GM23338 (cell line): ENCODE results near the gene TSPAN13. TPM values are rescaled to one million over a fixed set of nuclear protein-coding genes. Genes with fewer than 3 reads are reported as not detected.

Experiments used
- ATAC-seq: fragments of 200-7000 bp; cut with Tn5 transposase; 3 replicates; pipeline ENCODE4 v1.9.1; 2020
- DNase-seq: peaks from one replicate; pipeline ENCODE4 v3.0.0-alpha.2; 2015; ENCODE audit warnings: low spot score
- H2AFZ ChIP-seq: fragments of 200-600 bp; sonication (generic); 2 replicates; pipeline ENCODE4 v1.8.0; 2016; ENCODE audit warnings: antibody characterized with exemption, mild to moderate bottlenecking, moderate library complexity
- H3F3A ChIP-seq: fragments of 200-600 bp; sonication (generic); replicated peaks from 2 replicates; pipeline ENCODE4 v1.8.0; 2017; ENCODE audit warnings: antibody characterized with exemption, mixed run types, low read depth
- H3K27ac ChIP-seq: fragments of 200-600 bp; sonication (generic); 2 replicates; pipeline ENCODE4 v1.6.1; 2016; ENCODE audit warnings: low read depth
- H3K27me3 ChIP-seq: fragments of 200-600 bp; sonication (generic); 2 replicates; pipeline ENCODE4 v1.8.0; 2016; ENCODE audit warnings: mild to moderate bottlenecking, mixed run types, moderate library complexity; ENCODE audit not compliant: insufficient read depth
- H3K36me3 ChIP-seq: fragments of 200-600 bp; sonication (generic); 2 replicates; pipeline ENCODE4 v1.8.0; 2016; ENCODE audit warnings: mild to moderate bottlenecking; ENCODE audit not compliant: insufficient read depth
- H3K4me1 ChIP-seq: fragments of 200-600 bp; sonication (generic); 2 replicates; pipeline ENCODE4 v1.8.0; 2016; ENCODE audit warnings: mild to moderate bottlenecking, moderate library complexity; ENCODE audit not compliant: insufficient read depth
- H3K4me2 ChIP-seq: fragments of 200-600 bp; sonication (generic); 2 replicates; pipeline ENCODE4 v1.7.1; 2017; ENCODE audit warnings: mixed run types
- H3K4me3 ChIP-seq: fragments of 200-600 bp; sonication (generic); 2 replicates; pipeline ENCODE4 v1.6.1; 2016; ENCODE audit warnings: mixed run types
- H3K79me2 ChIP-seq: fragments of 200-600 bp; sonication (generic); replicated peaks from 2 replicates; pipeline ENCODE4 v1.8.0; 2017; ENCODE audit warnings: mild to moderate bottlenecking; ENCODE audit not compliant: insufficient read depth
- H3K9me2 ChIP-seq: fragments of 200-600 bp; sonication (generic); 2 replicates; pipeline ENCODE4 v1.8.0; 2017; ENCODE audit not compliant: insufficient read depth
- H4K20me1 ChIP-seq: fragments of 200-600 bp; sonication (generic); replicated peaks from 2 replicates; pipeline ENCODE4 v1.8.0; 2017; ENCODE audit warnings: mild to moderate bottlenecking; ENCODE audit not compliant: insufficient read depth
- H3K27ac Mint-ChIP-seq: 2 replicates; pipeline ENCODE4 v1.8.0; 2020; ENCODE audit warnings: inconsistent platforms, mild to moderate bottlenecking, moderate library complexity, mixed read lengths
- H3K27me3 Mint-ChIP-seq: 3 replicates; pipeline ENCODE4 v1.8.0; 2022; ENCODE audit warnings: low read depth, mild to moderate bottlenecking, moderate library complexity, mixed read lengths, inconsistent platforms; ENCODE audit not compliant: insufficient read depth, poor library complexity
- H3K36me3 Mint-ChIP-seq: 3 replicates; pipeline ENCODE4 v1.8.0; 2021; ENCODE audit warnings: low read depth, mild to moderate bottlenecking, inconsistent platforms, moderate library complexity, mixed read lengths
- H3K4me1 Mint-ChIP-seq: 3 replicates; pipeline ENCODE4 v1.8.0; 2020; ENCODE audit warnings: mild to moderate bottlenecking, inconsistent platforms, mixed read lengths
- H3K4me3 Mint-ChIP-seq: 3 replicates; pipeline ENCODE4 v1.8.0; 2021; ENCODE audit warnings: moderate library complexity, mild to moderate bottlenecking, inconsistent platforms, mixed read lengths
- H3K9me3 Mint-ChIP-seq: 3 replicates; pipeline ENCODE4 v1.8.0; 2020; ENCODE audit warnings: moderate library complexity, mild to moderate bottlenecking, inconsistent platforms, mixed read lengths
- CREB1 ChIP-seq: fragments of 250-450 bp; sonication (Bioruptor Pico); IDR thresholded peaks from 2 replicates; pipeline ENCODE4 v1.5.0; 2020; ENCODE audit warnings: low read depth, mild to moderate bottlenecking, moderate library complexity
- EZH2 ChIP-seq: fragments of 200-600 bp; sonication (generic); IDR thresholded peaks from one replicate; pipeline ENCODE4 v1.8.0; 2017; ENCODE audit warnings: antibody characterized with exemption, mild to moderate bottlenecking, low read depth; ENCODE audit not compliant: unreplicated experiment
- EZH2phosphoT487 ChIP-seq: fragments of 200-600 bp; sonication (generic); IDR thresholded peaks from one replicate; pipeline ENCODE4 v1.8.1; 2018; ENCODE audit warnings: antibody characterized with exemption; ENCODE audit not compliant: unreplicated experiment
- NANOG ChIP-seq: IDR thresholded peaks from 2 replicates; pipeline ENCODE4 v1.6.1; 2016; ENCODE audit warnings: antibody characterized with exemption, borderline replicate concordance
- POLR2AphosphoS5 ChIP-seq: IDR thresholded peaks from 2 replicates; pipeline ENCODE4 v1.6.1; 2016; ENCODE audit warnings: antibody characterized with exemption, low read depth
- STAT1 ChIP-seq: IDR thresholded peaks from one replicate; pipeline ENCODE4 v1.6.1; 2016; ENCODE audit warnings: antibody characterized with exemption; ENCODE audit not compliant: unreplicated experiment
- ZNF114 ChIP-seq: fragments of 250-450 bp; sonication (Bioruptor Pico); IDR thresholded peaks from 2 replicates; pipeline ENCODE4 v1.5.0; 2020; ENCODE audit warnings: mild to moderate bottlenecking, moderate library complexity
- ZNF331 ChIP-seq: fragments of 250-450 bp; sonication (Bioruptor Pico); IDR thresholded peaks from 2 replicates; pipeline ENCODE4 v1.5.0; 2020; ENCODE audit warnings: low read depth, mild to moderate bottlenecking, moderate library complexity
- polyA plus RNA-seq: library from polyadenylated mRNA; unstranded; fragments of >200 nt; fragmentation: Nextera tagmentation; extraction: Ambion mirVana; gene quantifications from 2 replicates; pipeline ENCODE4 v1.2.1, GENCODE V29; 2016
- total RNA-seq: library from RNA; depleted of rRNA; stranded (reverse); fragments of >200 nt; shearing (Covaris generic); gene quantifications from 2 replicates; pipeline ENCODE4 v1.2.3, GENCODE V29; 2014
- TF ChIP-seq, protein P1 (sequence below): fragments of 250-450 bp; sonication (Bioruptor Pico); IDR thresholded peaks from 2 replicates; pipeline ENCODE4 v1.5.0; 2020; ENCODE audit warnings: mild to moderate bottlenecking, moderate library complexity
- TF ChIP-seq, protein P2 (sequence below): IDR thresholded peaks from one replicate; pipeline ENCODE4 v1.6.1; 2018; ENCODE audit warnings: antibody characterized with exemption; ENCODE audit not compliant: unreplicated experiment

TSPAN13 gene
- total and polyA plus RNA-seq, 2 experiments from 2014 or later, result 27.6 to 40.9 TPM

DNA sequence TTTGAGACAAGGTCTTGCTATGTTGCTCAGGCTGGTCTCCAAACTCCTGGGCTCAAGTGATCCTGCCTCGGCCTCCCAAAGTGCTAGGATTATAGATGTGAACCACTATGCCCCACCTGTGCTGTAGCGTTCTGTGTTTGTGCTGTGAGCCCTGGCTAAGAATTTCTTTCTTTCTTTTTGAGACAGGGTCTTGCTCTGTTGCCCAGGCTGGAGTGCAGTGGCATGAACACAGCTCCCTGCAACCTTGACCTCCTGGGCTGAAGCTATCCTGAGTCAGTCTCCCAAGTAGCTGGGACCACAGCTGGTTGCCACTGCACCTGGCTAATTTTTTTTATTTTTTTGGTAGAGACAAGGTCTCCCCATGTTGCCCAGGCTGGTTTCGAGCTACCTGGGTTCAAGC, 11.4 kb downstream of the TSPAN13 start:
- Histone ChIP-seq H3K4me3 (no peak overlapping the region), H3K9me2 (0 out of 2 replicates have a peak, but pooled peaks cover 5% of the 10 kb centered on the region), H2AFZ (no peak overlapping the region), H3K27me3 (no peaks in the 10 kb centered on the region), H3K27ac (no peak overlapping the region), H4K20me1 (no peaks in the 10 kb centered on the region; the same call in 1 of the 2 replicates), H3K36me3 (no peaks in the 10 kb centered on the region), H3K79me2 (peaks cover 72% of the 10 kb centered on the region), H3K4me1 (no peaks in the 10 kb centered on the region), H3F3A (no peaks in the 10 kb centered on the region), H3K4me2 (no peak overlapping the region)
- H3K36me3 Mint-ChIP-seq, result peaks cover 3% of the 10 kb centered on the region; the same call in 1 of the 3 replicates
- ATAC-seq (no peak), DNase-seq (no peak)
- H3K4me1 Mint-ChIP-seq, result peaks cover 3% of the 10 kb centered on the region; the same call in 2 of the 3 replicates
- no peak for TF ChIP-seq NANOG
- TF ChIP-seq EZH2, result no peak
- no peak for TF ChIP-seq ZNF331 (CRISPR knock-in tag)
- no peak for TF ChIP-seq EZH2phosphoT487
- H3K4me3 Mint-ChIP-seq, result no peak overlapping the region
- H3K27ac Mint-ChIP-seq, result no peak overlapping the region
- H3K9me3 Mint-ChIP-seq, result 0 out of 3 replicates have a peak, but pooled peaks cover 2% of the 10 kb centered on the region
- H3K27me3 Mint-ChIP-seq, result no peaks in the 10 kb centered on the region

DNA sequence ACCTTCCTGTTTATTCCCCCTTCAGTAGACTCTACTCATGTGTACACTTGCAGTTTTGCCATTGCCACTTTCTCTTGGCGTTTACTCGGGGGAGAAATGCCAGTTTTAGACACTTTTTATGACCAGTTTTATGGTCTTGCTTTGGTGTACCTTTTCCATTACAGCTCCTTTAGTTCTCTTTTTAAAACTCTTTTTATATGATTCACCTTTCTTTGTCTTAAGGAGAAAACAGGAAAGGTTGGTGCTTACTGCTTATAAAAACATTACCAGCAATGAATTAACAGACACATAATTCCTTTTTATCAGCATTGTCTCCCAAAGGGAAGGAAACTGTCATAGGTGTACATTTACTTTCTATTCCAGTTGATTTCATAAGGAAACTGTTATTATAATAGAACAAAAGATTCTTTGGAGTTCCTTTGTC, 11.9 kb downstream of the TSPAN13 start:
- H3K36me3 Mint-ChIP-seq, result peaks cover 3% of the 10 kb centered on the region; the same call in 1 of the 3 replicates
- TF ChIP-seq POLR2AphosphoS5 (no peak), ZNF114 (CRISPR knock-in tag) (no peak), STAT1 (no peak), CREB1 (CRISPR knock-in tag) (no peak), ZNF331 (CRISPR knock-in tag) (no peak), NANOG (no peak), EZH2phosphoT487 (no peak)
- TF ChIP-seq, protein P1, sequence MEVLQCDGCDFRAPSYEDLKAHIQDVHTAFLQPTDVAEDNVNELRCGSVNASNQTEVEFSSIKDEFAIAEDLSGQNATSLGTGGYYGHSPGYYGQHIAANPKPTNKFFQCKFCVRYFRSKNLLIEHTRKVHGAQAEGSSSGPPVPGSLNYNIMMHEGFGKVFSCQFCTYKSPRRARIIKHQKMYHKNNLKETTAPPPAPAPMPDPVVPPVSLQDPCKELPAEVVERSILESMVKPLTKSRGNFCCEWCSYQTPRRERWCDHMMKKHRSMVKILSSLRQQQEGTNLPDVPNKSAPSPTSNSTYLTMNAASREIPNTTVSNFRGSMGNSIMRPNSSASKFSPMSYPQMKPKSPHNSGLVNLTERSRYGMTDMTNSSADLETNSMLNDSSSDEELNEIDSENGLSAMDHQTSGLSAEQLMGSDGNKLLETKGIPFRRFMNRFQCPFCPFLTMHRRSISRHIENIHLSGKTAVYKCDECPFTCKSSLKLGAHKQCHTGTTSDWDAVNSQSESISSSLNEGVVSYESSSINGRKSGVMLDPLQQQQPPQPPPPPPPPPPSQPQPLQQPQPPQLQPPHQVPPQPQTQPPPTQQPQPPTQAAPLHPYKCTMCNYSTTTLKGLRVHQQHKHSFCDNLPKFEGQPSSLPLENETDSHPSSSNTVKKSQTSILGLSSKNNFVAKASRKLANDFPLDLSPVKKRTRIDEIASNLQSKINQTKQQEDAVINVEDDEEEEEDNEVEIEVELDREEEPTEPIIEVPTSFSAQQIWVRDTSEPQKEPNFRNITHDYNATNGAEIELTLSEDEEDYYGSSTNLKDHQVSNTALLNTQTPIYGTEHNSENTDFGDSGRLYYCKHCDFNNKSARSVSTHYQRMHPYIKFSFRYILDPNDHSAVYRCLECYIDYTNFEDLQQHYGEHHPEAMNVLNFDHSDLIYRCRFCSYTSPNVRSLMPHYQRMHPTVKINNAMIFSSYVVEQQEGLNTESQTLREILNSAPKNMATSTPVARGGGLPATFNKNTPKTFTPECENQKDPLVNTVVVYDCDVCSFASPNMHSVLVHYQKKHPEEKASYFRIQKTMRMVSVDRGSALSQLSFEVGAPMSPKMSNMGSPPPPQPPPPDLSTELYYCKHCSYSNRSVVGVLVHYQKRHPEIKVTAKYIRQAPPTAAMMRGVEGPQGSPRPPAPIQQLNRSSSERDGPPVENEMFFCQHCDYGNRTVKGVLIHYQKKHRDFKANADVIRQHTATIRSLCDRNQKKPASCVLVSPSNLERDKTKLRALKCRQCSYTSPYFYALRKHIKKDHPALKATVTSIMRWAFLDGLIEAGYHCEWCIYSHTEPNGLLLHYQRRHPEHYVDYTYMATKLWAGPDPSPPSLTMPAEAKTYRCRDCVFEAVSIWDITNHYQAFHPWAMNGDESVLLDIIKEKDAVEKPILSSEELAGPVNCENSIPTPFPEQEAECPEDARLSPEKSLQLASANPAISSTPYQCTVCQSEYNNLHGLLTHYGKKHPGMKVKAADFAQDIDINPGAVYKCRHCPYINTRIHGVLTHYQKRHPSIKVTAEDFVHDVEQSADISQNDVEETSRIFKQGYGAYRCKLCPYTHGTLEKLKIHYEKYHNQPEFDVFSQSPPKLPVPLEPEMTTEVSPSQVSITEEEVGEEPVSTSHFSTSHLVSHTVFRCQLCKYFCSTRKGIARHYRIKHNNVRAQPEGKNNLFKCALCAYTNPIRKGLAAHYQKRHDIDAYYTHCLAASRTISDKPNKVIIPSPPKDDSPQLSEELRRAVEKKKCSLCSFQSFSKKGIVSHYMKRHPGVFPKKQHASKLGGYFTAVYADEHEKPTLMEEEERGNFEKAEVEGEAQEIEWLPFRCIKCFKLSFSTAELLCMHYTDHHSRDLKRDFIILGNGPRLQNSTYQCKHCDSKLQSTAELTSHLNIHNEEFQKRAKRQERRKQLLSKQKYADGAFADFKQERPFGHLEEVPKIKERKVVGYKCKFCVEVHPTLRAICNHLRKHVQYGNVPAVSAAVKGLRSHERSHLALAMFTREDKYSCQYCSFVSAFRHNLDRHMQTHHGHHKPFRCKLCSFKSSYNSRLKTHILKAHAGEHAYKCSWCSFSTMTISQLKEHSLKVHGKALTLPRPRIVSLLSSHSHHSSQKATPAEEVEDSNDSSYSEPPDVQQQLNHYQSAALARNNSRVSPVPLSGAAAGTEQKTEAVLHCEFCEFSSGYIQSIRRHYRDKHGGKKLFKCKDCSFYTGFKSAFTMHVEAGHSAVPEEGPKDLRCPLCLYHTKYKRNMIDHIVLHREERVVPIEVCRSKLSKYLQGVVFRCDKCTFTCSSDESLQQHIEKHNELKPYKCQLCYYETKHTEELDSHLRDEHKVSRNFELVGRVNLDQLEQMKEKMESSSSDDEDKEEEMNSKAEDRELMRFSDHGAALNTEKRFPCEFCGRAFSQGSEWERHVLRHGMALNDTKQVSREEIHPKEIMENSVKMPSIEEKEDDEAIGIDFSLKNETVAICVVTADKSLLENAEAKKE (CRISPR knock-in tag), result no peak
- TF ChIP-seq, protein P2, sequence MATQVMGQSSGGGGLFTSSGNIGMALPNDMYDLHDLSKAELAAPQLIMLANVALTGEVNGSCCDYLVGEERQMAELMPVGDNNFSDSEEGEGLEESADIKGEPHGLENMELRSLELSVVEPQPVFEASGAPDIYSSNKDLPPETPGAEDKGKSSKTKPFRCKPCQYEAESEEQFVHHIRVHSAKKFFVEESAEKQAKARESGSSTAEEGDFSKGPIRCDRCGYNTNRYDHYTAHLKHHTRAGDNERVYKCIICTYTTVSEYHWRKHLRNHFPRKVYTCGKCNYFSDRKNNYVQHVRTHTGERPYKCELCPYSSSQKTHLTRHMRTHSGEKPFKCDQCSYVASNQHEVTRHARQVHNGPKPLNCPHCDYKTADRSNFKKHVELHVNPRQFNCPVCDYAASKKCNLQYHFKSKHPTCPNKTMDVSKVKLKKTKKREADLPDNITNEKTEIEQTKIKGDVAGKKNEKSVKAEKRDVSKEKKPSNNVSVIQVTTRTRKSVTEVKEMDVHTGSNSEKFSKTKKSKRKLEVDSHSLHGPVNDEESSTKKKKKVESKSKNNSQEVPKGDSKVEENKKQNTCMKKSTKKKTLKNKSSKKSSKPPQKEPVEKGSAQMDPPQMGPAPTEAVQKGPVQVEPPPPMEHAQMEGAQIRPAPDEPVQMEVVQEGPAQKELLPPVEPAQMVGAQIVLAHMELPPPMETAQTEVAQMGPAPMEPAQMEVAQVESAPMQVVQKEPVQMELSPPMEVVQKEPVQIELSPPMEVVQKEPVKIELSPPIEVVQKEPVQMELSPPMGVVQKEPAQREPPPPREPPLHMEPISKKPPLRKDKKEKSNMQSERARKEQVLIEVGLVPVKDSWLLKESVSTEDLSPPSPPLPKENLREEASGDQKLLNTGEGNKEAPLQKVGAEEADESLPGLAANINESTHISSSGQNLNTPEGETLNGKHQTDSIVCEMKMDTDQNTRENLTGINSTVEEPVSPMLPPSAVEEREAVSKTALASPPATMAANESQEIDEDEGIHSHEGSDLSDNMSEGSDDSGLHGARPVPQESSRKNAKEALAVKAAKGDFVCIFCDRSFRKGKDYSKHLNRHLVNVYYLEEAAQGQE, result no peak
- Histone ChIP-seq H3K9me2 (0 out of 2 replicates have a peak, but pooled peaks cover 5% of the 10 kb centered on the region), H3K27ac (no peak overlapping the region), H4K20me1 (no peaks in the 10 kb centered on the region; the same call in 1 of the 2 replicates), H3K36me3 (no peaks in the 10 kb centered on the region), H2AFZ (no peak overlapping the region), H3K4me2 (no peak overlapping the region), H3K27me3 (no peaks in the 10 kb centered on the region), H3K4me1 (no peaks in the 10 kb centered on the region), H3K79me2 (peaks cover 69% of the 10 kb centered on the region), H3F3A (no peaks in the 10 kb centered on the region), H3K4me3 (no peak overlapping the region)
- peaks cover 2% of the 10 kb centered on the region; the same call in 1 of the 3 replicates for H3K9me3 Mint-ChIP-seq
- no peak overlapping the region for H3K27ac Mint-ChIP-seq
- H3K4me1 Mint-ChIP-seq, result peaks cover 4% of the 10 kb centered on the region
- no peaks in the 10 kb centered on the region for H3K27me3 Mint-ChIP-seq
- DNase-seq (no peak), ATAC-seq (no peak)
- no peak overlapping the region for H3K4me3 Mint-ChIP-seq
